Naive thymus-derived CD4-positive, alpha-beta T cell (primary cell): ENCODE results near the gene SLX4IP. TPM values are rescaled to one million over a fixed set of nuclear protein-coding genes. Genes with fewer than 3 reads are reported as not detected.

Experiments used
- ATAC-seq: fragments of 150-1000 bp; cut with Tn5 transposase; 2 replicates; pipeline ENCODE4 v1.10.0; 2021; ENCODE audit warnings: mild to moderate bottlenecking, moderate library complexity
- CTCF ChIA-PET: fragments of 350-600 bp; sonication (Branson Sonifier 250); formaldehyde crosslinking; loops from one replicate; lab custom pipeline; 2021; ENCODE audit warnings: antibody characterized with exemption; lab: Charles Lee
- POLR2A ChIA-PET: fragments of 350-600 bp; sonication (Branson Sonifier 250); formaldehyde crosslinking; loops from one replicate; lab custom pipeline; 2021; ENCODE audit warnings: antibody characterized with exemption, inconsistent platforms; lab: Charles Lee
- DNase-seq, 9 donors: peaks; one replicate each; pipeline versions ENCODE4 v3.0.0 to v3.0.0-alpha.2; 2020 to 2022; ENCODE audit warnings: mixed read lengths in 1 of 9
- H3K27ac ChIP-seq: one replicate; pipeline ENCODE4 v1.7.0; 2013; ENCODE audit warnings: mild to moderate bottlenecking, low read depth, low read length, moderate library complexity
- H3K27me3 ChIP-seq, 2 donors: one replicate each; pipeline ENCODE4 v1.7.0; 2013; ENCODE audit warnings: low read length in 2 of 2, mild to moderate bottlenecking in 2 of 2, moderate library complexity in 2 of 2; ENCODE audit not compliant: control insufficient read depth in 2 of 2, insufficient read depth in 2 of 2
- H3K36me3 ChIP-seq, 3 experiments: 1 replicate in 2 of 3; 2 replicates in 1 of 3; pipeline ENCODE4 v1.7.0; 2013; ENCODE audit warnings: low read length in 3 of 3, mild to moderate bottlenecking in 3 of 3, moderate library complexity in 1 of 3; ENCODE audit not compliant: insufficient read depth in 3 of 3, control insufficient read depth in 2 of 3
- H3K4me1 ChIP-seq, 2 donors: one replicate each; pipeline ENCODE4 v1.7.0; 2013; ENCODE audit warnings: low read length in 2 of 2, mild to moderate bottlenecking in 2 of 2, moderate library complexity in 1 of 2; ENCODE audit not compliant: control insufficient read depth in 2 of 2, insufficient read depth in 2 of 2
- H3K4me3 ChIP-seq: 2 replicates; pipeline ENCODE4 v1.7.0; 2013; ENCODE audit warnings: mild to moderate bottlenecking, low read length
- H3K9me3 ChIP-seq, 3 experiments: 1 replicate in 2 of 3; 2 replicates in 1 of 3; pipeline ENCODE4 v1.7.0; 2013; ENCODE audit warnings: low read length in 3 of 3; ENCODE audit not compliant: control insufficient read depth in 2 of 3
- H3K27ac Mint-ChIP-seq, 9 donors: one replicate each; pipeline ENCODE4 v1.8.0; 2020 to 2022; ENCODE audit warnings: mixed read lengths in 9 of 9, mild to moderate bottlenecking in 8 of 9, moderate library complexity in 5 of 9, inconsistent platforms in 2 of 9
- H3K27me3 Mint-ChIP-seq, 5 donors: one replicate each; pipeline ENCODE4 v1.8.0; 2021 to 2022; ENCODE audit warnings: mixed read lengths in 5 of 5, mild to moderate bottlenecking in 1 of 5
- H3K36me3 Mint-ChIP-seq, 5 donors: one replicate each; pipeline ENCODE4 v1.8.0; 2020 to 2022; ENCODE audit warnings: mixed read lengths in 5 of 5, mild to moderate bottlenecking in 3 of 5, inconsistent platforms in 1 of 5
- H3K4me1 Mint-ChIP-seq, 7 donors: one replicate each; pipeline ENCODE4 v1.8.0; 2020 to 2022; ENCODE audit warnings: mixed read lengths in 7 of 7, mild to moderate bottlenecking in 3 of 7, inconsistent platforms in 1 of 7
- H3K4me3 Mint-ChIP-seq, 10 donors: one replicate each; pipeline ENCODE4 v1.8.0; 2020 to 2022; ENCODE audit warnings: mild to moderate bottlenecking in 10 of 10, mixed read lengths in 10 of 10, moderate library complexity in 6 of 10, inconsistent platforms in 2 of 10
- H3K9me3 Mint-ChIP-seq, 11 donors: one replicate each; pipeline ENCODE4 v1.8.0; 2020 to 2022; ENCODE audit warnings: mixed read lengths in 11 of 11, mild to moderate bottlenecking in 4 of 11, inconsistent platforms in 1 of 11, moderate library complexity in 1 of 11
- intact Hi-C, 2 donors: fragments of 100-400 bp; cut with micrococcal nuclease; formaldehyde crosslinking; loops; one replicate each; pipeline ENCODE4 v1.15.1; 2023
- polyA plus RNA-seq, 2 donors: library from polyadenylated mRNA; unstranded; fragments of 300-500 nt; fragmentation: Illumina TruSeq; gene quantifications; one replicate each; pipeline ENCODE4 v1.2.3, GENCODE V29; 2021
- total RNA-seq, 6 experiments: library from RNA in 5 of 6; stranded (reverse) in 5 of 6; gene quantifications; 1 replicate in 5 of 6; 2 replicates in 1 of 6; pipeline ENCODE4 v1.2.3 and lab custom pipeline; 2021 to 2026

Gene SLX4IP
- total and polyA plus RNA-seq, 7 experiments from 2014 or later: 1.6 to 8.2 (median 5.3) TPM

- H3K9me3 ChIP-seq: no peaks in the 10 kb centered on the region
- no peak for DNase-seq
- ChIA-PET POLR2A (no interaction called here), CTCF (no interaction called here)
- Mint-ChIP-seq H3K9me3 (no peaks in the 10 kb centered on the region), H3K4me3 (no peak overlapping the region), H3K27me3 (peaks cover 2 to 12% (median 7%) of the 10 kb centered on the region in 5 donors), H3K4me1 (peaks cover 0 to 14% (median 0%) of the 10 kb centered on the region in 7 donors), H3K27ac (no peak overlapping the region), H3K36me3 (no peaks in the 10 kb centered on the region)
- ATAC-seq: no peak
- no peaks in the 10 kb centered on the region for H3K27me3 ChIP-seq
- intact Hi-C loops: no loop called here
- H3K36me3 ChIP-seq: no peaks in the 10 kb centered on the region
- H3K4me3 ChIP-seq: no peak overlapping the region
- no peak overlapping the region for H3K27ac ChIP-seq
- no peaks in the 10 kb centered on the region for H3K4me1 ChIP-seq
Measured at GRCh38 chr20:10645205-10645570, 210.1 kb downstream of the SLX4IP start.

GRCh38 chr20:10646006-10646405 lies 210.9 kb downstream of the SLX4IP start:
- H3K4me1 ChIP-seq: no peaks in the 10 kb centered on the region
- ChIA-PET POLR2A (no interaction called here), CTCF (no interaction called here)
- Mint-ChIP-seq H3K4me1 (peaks cover 0 to 14% (median 0%) of the 10 kb centered on the region in 7 donors), H3K9me3 (no peaks in the 10 kb centered on the region), H3K27ac (no peak overlapping the region), H3K4me3 (no peak overlapping the region), H3K36me3 (no peaks in the 10 kb centered on the region), H3K27me3 (peaks cover 0 to 19% (median 7%) of the 10 kb centered on the region in 5 donors)
- no peaks in the 10 kb centered on the region for H3K36me3 ChIP-seq
- no peak overlapping the region for H3K27ac ChIP-seq
- ATAC-seq (no peak), DNase-seq (no peak)
- intact Hi-C loops: no loop called here
- no peaks in the 10 kb centered on the region for H3K9me3 ChIP-seq
- H3K27me3 ChIP-seq: no peaks in the 10 kb centered on the region
- H3K4me3 ChIP-seq: no peak overlapping the region

GRCh38 chr20:10646886-10647420 lies 211.8 kb downstream of the SLX4IP start:
- H3K36me3 ChIP-seq: no peaks in the 10 kb centered on the region
- Mint-ChIP-seq H3K36me3 (no peaks in the 10 kb centered on the region), H3K27me3 (peaks cover 0 to 20% (median 7%) of the 10 kb centered on the region in 5 donors), H3K9me3 (no peaks in the 10 kb centered on the region), H3K4me1 (peaks cover 0 to 14% (median 0%) of the 10 kb centered on the region in 7 donors), H3K4me3 (no peak overlapping the region), H3K27ac (no peak overlapping the region)
- H3K9me3 ChIP-seq: no peaks in the 10 kb centered on the region
- DNase-seq: no peak
- H3K4me1 ChIP-seq: no peaks in the 10 kb centered on the region
- no peak overlapping the region for H3K4me3 ChIP-seq
- ChIA-PET POLR2A (no interaction called here), CTCF (no interaction called here)
- H3K27me3 ChIP-seq: no peaks in the 10 kb centered on the region
- intact Hi-C loops: no loop called here
- H3K27ac ChIP-seq: no peak overlapping the region
- ATAC-seq: no peak

DNA sequence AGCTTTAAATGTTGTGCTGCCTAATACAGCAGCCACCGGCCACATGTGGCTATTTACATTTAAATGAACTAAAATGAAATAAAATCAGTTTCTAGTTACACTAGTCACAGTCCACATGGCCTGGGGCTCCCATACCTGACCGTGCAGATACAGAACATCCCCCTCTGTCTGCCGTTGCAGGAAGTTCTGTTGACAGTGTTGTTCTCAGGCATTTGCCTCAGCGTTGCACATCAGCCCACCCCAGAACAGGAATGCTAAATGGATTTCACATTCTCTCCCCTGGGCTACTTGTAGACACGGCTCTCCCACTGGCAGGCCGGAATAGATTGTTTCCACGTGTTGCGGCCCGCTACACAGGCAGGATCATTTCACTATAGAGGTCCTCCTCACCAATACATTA lies 212.4 kb downstream of the SLX4IP start:
- Histone ChIP-seq H3K9me3 (no peaks in the 10 kb centered on the region), H3K4me1 (no peaks in the 10 kb centered on the region), H3K36me3 (no peaks in the 10 kb centered on the region), H3K4me3 (no peak overlapping the region), H3K27me3 (no peaks in the 10 kb centered on the region), H3K27ac (no peak overlapping the region)
- CTCF ChIA-PET: no interaction called here
- no peaks in the 10 kb centered on the region for H3K36me3 Mint-ChIP-seq
- peaks cover 0 to 20% (median 7%) of the 10 kb centered on the region in 5 donors for H3K27me3 Mint-ChIP-seq
- ATAC-seq: no peak
- H3K27ac Mint-ChIP-seq: no peak overlapping the region
- DNase-seq: no peak
- intact Hi-C loops: no loop called here
- POLR2A ChIA-PET: no interaction called here
- H3K9me3 Mint-ChIP-seq: no peaks in the 10 kb centered on the region
- no peak overlapping the region for H3K4me3 Mint-ChIP-seq
- peaks cover 0 to 14% (median 0%) of the 10 kb centered on the region in 7 donors for H3K4me1 Mint-ChIP-seq

- Mint-ChIP-seq H3K27ac (no peak overlapping the region), H3K9me3 (peaks cover 0 to 2% (median 0%) of the 10 kb centered on the region in 11 donors), H3K36me3 (no peaks in the 10 kb centered on the region), H3K4me1 (peaks cover 0 to 14% (median 0%) of the 10 kb centered on the region in 7 donors), H3K4me3 (no peak overlapping the region), H3K27me3 (peaks cover 0 to 22% (median 7%) of the 10 kb centered on the region in 5 donors)
- no peak overlapping the region for H3K4me3 ChIP-seq
- CTCF ChIA-PET: no interaction called here
- ATAC-seq (no peak), DNase-seq (no peak)
- POLR2A ChIA-PET: no interaction called here
- H3K4me1 ChIP-seq: no peaks in the 10 kb centered on the region
- no peaks in the 10 kb centered on the region for H3K36me3 ChIP-seq
- intact Hi-C loops: no loop called here
- no peaks in the 10 kb centered on the region for H3K9me3 ChIP-seq
- no peak overlapping the region for H3K27ac ChIP-seq
- H3K27me3 ChIP-seq: no peaks in the 10 kb centered on the region
Measured at GRCh38 chr20:10647909-10648308, 212.8 kb downstream of the SLX4IP start.

DNA sequence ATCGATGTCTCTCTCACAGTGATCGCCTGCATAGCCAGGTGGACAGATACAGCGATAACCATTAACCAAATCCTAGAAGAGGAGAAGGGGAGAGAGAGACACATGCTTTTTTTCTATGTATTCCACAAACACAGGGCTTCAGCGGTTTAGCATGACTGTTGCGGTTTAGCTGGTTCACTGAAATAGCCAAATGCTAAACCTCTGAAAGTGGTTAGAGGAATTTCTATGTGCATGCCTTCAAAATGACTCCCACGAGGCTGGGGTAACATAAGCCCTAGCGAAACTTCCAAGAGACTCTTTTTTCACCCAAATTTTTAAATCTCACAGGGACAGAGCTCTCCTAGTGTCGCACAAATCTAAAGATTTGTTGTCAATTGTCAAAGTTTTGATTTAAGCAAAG lies 213.5 kb downstream of the SLX4IP start:
- Histone ChIP-seq H3K9me3 (no peaks in the 10 kb centered on the region), H3K36me3 (no peaks in the 10 kb centered on the region), H3K4me1 (no peaks in the 10 kb centered on the region), H3K27me3 (no peaks in the 10 kb centered on the region), H3K27ac (no peak overlapping the region), H3K4me3 (no peak overlapping the region)
- H3K4me3 Mint-ChIP-seq: no peak overlapping the region
- peaks cover 0 to 13% (median 0%) of the 10 kb centered on the region in 7 donors for H3K4me1 Mint-ChIP-seq
- CTCF ChIA-PET: no interaction called here
- DNase-seq: no peak
- POLR2A ChIA-PET: no interaction called here
- H3K36me3 Mint-ChIP-seq: no peaks in the 10 kb centered on the region
- peaks cover 0 to 25% (median 7%) of the 10 kb centered on the region in 5 donors for H3K27me3 Mint-ChIP-seq
- ATAC-seq: no peak
- peaks cover 0 to 2% (median 0%) of the 10 kb centered on the region in 11 donors for H3K9me3 Mint-ChIP-seq
- intact Hi-C loops: no loop called here
- no peak overlapping the region for H3K27ac Mint-ChIP-seq

- Mint-ChIP-seq H3K36me3 (no peaks in the 10 kb centered on the region), H3K9me3 (peaks cover 0 to 2% (median 0%) of the 10 kb centered on the region in 11 donors), H3K4me1 (peaks cover 0 to 12% (median 0%) of the 10 kb centered on the region in 7 donors), H3K4me3 (no peak overlapping the region), H3K27me3 (peaks cover 0 to 30% (median 7%) of the 10 kb centered on the region in 5 donors), H3K27ac (no peak overlapping the region)
- ATAC-seq: no peak
- no peaks in the 10 kb centered on the region for H3K4me1 ChIP-seq
- DNase-seq: no peak
- no peaks in the 10 kb centered on the region for H3K27me3 ChIP-seq
- no peaks in the 10 kb centered on the region for H3K9me3 ChIP-seq
- no peak overlapping the region for H3K27ac ChIP-seq
- POLR2A ChIA-PET: no interaction called here
- intact Hi-C loops: no loop called here
- no peaks in the 10 kb centered on the region for H3K36me3 ChIP-seq
- CTCF ChIA-PET: no interaction called here
- no peak overlapping the region for H3K4me3 ChIP-seq
Measured at GRCh38 chr20:10649080-10649796, 214.1 kb downstream of the SLX4IP start.
